Activated T-cell treated with anti-CD3 and anti-CD28 coated beads for 4 hours (primary cell): ENCODE data around the gene HCFC2.
A peak's percentile ranks its signal among the peaks of the same experiment; 100 is the strongest.

ENCODE experiments used
- DNase-seq: peaks from one replicate; pipeline ENCODE4 v3.0.0-alpha.2; 2020

The HCFC2 gene

DNA sequence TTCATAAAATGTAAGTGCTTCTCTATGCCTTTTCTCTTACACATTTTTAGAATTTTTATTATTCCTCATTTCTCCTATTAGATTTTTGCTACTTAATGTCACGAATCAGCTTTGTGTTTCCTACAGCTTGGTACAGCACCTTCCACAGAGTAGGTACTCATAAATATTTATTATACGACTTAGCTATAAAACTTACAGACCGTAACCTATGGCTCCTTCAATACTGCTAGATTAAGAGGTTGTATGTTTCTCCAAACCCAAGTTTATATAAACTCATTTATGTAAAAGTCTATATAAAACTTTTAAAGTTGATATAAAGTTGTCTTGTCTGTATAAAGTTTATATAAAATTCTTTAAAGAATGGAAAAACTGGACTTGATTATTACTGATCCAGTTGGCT is 62.2 kb downstream of the HCFC2 start:
- no peak for DNase-seq

DNA sequence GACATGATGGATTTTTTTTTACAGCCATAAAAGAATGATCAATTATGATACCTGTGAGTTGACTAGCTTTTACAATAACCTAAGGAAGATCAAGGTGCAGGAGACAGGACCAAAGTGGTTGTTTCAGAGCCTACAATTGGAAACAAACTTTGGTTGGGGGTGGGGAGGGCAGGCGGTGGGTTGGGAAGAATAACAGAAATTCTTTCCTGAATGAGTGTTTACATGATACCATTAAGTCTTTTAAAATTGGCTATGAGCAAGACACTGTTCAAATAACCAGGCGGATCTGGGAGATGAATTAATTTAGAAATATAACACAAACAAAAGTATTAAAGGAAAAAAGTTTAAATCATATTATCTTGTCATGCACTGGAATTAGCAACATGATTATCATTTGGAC is 66.4 kb downstream of the HCFC2 start:
- DNase-seq = no peak

DNA sequence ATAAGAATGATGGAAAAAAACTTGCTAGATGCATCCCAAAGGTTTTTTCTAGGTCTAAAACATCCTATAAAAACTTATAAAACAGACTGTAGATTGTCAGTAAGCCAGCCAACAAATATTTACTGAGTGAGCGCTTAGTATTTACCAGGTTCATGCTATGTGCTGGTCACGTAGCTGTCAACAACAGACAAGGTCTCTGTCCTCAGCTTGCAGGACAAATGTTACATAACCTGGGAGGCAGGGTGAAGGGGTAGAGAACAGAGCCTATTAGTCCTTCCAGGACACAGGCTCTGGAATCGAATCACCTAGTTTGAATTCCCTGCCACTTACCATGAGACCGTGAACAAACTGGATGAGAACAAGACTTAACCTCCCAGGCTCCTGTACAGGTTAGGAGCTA is 67.3 kb downstream of the HCFC2 start:
- no peak for DNase-seq

DNA sequence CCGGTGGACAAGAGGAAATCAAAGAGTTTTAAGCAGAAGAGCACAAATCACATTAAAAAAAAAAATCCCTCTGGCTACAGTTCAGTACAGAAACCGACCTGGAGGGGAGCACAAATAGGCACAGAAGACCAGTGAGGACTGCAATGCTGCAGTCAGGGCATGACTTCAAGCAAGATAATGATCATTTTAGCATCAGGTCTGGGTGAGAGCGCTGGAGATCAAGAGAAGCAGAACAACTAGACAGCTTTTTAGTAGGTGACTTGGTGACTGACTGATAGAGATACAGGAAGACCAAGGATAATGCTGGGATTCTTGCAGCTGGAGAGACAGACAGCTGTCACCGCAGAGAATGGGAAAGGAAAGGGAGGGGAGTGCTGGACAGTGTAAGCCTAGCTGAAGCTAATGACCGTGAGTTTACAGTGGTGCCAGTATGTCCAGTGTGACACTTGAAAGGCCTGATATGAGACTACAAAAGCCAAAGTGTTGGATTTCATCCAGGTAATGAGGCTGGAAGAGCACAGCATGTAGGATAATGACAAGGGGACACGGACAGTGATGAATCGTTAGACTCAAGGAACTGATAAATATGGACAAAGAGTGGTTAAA is 68.1 kb downstream of the HCFC2 start:
- DNase-seq = no peak

- no peak for DNase-seq
Measured at GRCh38 chr12:104133321-104133720, 69.0 kb downstream of the HCFC2 start.

DNA sequence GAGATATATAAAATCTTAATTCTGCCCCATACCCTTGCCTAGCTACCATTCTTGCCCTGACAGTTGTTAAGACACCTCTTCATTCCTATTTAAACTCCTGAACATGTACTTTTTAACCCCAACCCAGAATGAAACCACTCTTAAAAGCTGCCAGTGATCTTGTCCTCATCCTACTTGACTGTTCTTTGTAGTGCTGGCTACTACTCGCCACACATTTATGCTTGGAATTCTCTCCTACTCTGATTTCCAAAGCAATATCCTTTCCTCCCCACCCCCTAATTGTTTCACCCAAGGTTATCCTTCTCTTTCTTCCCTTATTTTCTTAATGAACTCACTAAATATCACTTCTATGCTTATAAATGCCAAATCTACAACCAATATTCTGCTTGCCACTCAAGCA is 69.5 kb downstream of the HCFC2 start:
- DNase-seq = no peak

GRCh38 chr12:104134882-104135281 is 70.6 kb downstream of the HCFC2 start:
- DNase-seq = no peak

GRCh38 chr12:104136577-104136976 is 72.2 kb downstream of the HCFC2 start:
- no peak for DNase-seq

GRCh38 chr12:104137001-104137901 is 72.9 kb downstream of the HCFC2 start:
- DNase-seq = peak; percentile 16

DNA sequence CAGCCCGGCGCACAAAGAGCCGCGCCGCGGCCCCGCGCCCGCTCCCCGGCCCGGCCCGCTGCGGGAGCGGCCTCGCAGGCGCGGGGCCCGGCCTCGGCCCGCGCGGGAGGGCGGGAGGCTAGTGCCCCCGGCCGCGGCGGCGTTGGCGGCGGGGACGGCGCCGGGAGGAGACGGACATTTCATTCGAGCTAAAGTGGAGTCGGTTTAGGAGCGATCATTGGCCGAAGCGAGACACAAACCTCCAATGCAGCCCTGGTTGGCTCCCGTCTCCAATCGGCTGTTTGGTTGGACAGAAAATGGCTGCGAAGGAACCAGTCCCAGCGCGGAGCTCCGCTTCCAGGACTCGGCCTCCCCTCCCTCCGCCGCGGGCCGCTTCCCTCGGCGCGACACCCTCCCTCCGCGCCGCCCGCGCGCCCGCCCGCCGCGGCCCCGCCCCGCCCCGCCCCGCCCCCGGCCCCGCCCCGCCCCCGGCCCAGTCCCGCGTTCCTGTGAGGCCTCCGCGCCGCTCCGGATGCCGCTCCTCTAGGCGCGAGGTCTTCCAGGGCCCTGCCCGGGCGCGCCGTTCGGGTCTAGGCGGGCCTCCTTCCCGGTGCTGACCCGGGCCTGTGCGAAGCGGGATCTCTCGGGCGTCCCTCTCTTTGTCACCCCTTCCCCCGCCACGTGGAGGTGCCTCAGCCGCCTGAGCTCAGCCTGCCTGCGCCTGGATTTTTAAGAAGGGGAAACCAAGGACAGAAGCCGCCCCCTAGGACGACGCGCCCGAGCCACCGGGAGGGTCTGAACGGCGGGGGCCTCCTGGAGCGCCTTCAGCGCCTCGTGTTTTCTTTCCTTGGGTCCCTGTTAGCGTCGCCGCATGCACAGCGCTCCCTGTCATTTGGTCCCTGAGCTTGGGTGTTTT is 73.8 kb downstream of the HCFC2 start, which contains the start of gene NFYB:
Gene NFYB, minus strand, starts transcription at position 309 of the 895 bp plus-strand sequence. CDS start 2,757 bp downstream, outside the sequence.
- DNase-seq = peak; percentile 80

GRCh38 chr12:104138797-104139152 is 74.4 kb downstream of the HCFC2 start:
- no peak for DNase-seq

- DNase-seq = no peak
Measured at GRCh38 chr12:104142543-104142942, 78.2 kb downstream of the HCFC2 start.

DNA sequence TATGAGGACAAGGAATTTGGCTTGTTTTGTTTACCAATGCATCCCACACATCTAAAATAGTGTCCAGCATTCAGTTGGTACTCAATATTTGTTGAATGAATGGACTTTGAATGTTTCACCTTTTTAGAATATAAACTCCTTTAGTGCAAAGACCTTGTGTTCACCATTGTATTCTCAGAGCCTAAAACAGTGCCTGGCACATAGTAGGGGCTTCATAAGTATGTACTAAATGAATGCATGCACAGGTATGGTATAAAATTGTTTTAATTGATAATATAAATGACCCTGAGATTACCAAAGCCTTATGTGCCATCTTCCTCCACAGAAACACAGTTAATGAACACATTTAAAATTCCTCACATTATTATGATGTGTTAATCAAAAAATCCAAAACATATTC is 78.7 kb downstream of the HCFC2 start:
- DNase-seq = no peak

- DNase-seq = no peak
Measured at GRCh38 chr12:104143918-104144317, 79.6 kb downstream of the HCFC2 start.

DNA sequence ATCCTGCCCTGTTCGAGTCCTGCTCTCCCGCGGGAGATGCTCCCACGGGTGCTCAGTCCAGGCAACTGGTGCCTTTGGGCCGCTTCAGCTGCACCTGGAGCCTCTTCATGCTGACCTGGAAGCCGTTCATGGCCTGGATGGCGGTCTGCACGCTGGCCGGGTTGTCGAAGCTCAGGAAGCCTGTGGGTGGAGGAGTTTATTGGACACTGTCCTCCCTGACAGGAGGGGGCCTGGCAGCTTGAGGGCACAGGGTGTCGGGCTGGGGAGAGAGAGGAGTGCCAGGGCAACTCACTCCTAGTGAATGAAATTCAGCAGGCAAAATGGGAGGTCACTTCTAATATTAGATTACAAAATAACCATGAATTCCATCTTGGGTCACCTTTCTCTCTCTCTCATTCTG is 83.0 kb downstream of the HCFC2 start:
- DNase-seq = no peak

DNA sequence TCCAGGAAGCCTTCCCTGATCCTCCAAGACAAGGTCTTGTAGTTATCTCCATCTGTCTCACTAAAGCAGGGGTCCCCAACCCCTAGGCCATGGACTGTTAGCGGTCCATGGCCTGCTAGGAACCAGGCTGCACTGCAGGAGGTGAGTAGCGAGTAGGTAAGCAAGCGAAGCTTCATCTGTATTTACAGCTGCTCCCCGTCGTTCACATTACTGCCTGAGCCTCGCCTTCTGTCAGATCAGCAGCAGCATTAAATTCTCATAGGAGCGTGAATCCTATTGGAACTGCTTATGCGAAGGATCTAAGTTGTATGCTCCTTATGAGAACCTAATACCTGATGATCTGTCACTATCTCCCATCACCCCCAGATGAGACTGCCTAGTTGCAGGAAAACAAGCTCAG is 86.1 kb downstream of the HCFC2 start:
- no peak for DNase-seq

DNA sequence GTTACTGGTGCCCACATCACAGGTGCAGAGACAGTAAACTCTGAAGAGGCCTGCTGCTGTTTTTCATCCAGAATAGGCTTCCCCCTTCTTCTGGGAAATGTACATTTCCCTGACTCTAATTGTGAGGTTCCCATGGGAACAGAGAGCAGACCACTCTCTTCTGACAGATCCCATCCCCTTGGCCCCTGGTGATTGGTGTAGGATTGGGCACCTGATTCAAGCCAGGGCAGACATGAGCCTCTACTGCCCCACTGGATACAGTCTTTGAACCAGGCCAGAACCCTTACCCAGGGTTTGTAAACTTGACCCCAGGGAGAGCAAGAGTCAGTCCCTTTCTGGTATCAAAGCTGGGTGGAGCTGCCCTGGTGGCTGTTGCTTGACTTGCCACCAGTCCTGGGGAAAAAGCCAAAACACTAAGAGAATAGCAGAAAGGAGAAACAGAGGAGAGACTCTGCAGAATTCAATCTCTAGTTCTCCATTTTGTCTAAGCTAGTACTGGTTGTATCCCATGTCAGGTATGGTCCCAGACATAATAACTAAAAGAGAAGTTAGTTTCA is 88.4 kb downstream of the HCFC2 start:
- DNase-seq = no peak

GRCh38 chr12:104154286-104154685 is 90.0 kb downstream of the HCFC2 start:
- DNase-seq = no peak

- no peak for DNase-seq
Measured at GRCh38 chr12:104154806-104155205, 90.5 kb downstream of the HCFC2 start.
